Thyroid gland (tissue), 4 donors: Measurements from ENCODE around the gene CD101. TPM values are rescaled to one million over a fixed set of nuclear protein-coding genes. Genes with fewer than 3 reads are reported as not detected.

Source experiments
- DNase-seq, 2 donors: peaks; one replicate each; pipeline ENCODE4 v3.0.0-alpha.2; 2019
- H3K27ac ChIP-seq, 3 donors: fragments of 200-600 bp; sonication (generic); 1 replicate in 2 of 3; 2 replicates in 1 of 3; pipeline ENCODE4 v1.5.1; 2016 to 2019; ENCODE audit warnings: mild to moderate bottlenecking in 1 of 3, moderate library complexity in 1 of 3
- H3K27me3 ChIP-seq: fragments of 200-600 bp; sonication (generic); one replicate; pipeline ENCODE4 v1.5.1; 2019
- H3K36me3 ChIP-seq, 2 donors: fragments of 200-600 bp; sonication (generic); one replicate each; pipeline ENCODE4 v1.5.1; 2016 to 2019
- H3K4me1 ChIP-seq, 2 donors: fragments of 200-600 bp; sonication (generic); one replicate each; pipeline ENCODE4 v1.5.1; 2017 to 2019
- H3K4me3 ChIP-seq, 3 donors: fragments of 200-600 bp; sonication (generic); replicated peaks in 1 of 3; 1 replicate in 2 of 3; 2 replicates in 1 of 3; pipeline ENCODE4 v1.5.1; 2016; ENCODE audit warnings: mild to moderate bottlenecking in 1 of 3
- H3K9me3 ChIP-seq: fragments of 200-600 bp; sonication (generic); one replicate; pipeline ENCODE4 v1.5.1; 2017
- CTCF ChIP-seq, 6 experiments: fragments of 200-600 bp in 3 of 6; fragments of 450-650 bp in 3 of 6; sonication (generic) in 3 of 6; IDR thresholded peaks; one replicate each; pipeline ENCODE4 v1.5.1; 2016 to 2019; ENCODE audit warnings: antibody characterized with exemption in 6 of 6, mild to moderate bottlenecking in 2 of 6, inconsistent platforms in 1 of 6, moderate library complexity in 1 of 6
- POLR2A ChIP-seq, 2 donors: fragments of 450-650 bp; IDR thresholded peaks; one replicate each; pipeline ENCODE4 v1.6.1; 2017; ENCODE audit warnings: antibody characterized with exemption in 2 of 2, mild to moderate bottlenecking in 2 of 2, moderate library complexity in 1 of 2
- WGBS, 2 donors: methylation state at CpG; one replicate each; pipeline ENCODE4 v1.1.5; 2017; 5-methylcytosine and 5-hydroxymethylcytosine counted together
- intact Hi-C: fragments of 100-400 bp; cut with DNase I; formaldehyde crosslinking; loops from one replicate; pipeline ENCODE4 v1.15.1; 2023
- total RNA-seq, 4 donors: library from RNA; depleted of rRNA; stranded (reverse); fragments of >200 nt; gene quantifications; one replicate each; pipeline ENCODE4 v1.2.3, GENCODE V29; 2016

The CD101 gene
- total RNA-seq, 4 donors from 2014 or later, result 0.13 to 1.3 (median 0.73) TPM

DNA sequence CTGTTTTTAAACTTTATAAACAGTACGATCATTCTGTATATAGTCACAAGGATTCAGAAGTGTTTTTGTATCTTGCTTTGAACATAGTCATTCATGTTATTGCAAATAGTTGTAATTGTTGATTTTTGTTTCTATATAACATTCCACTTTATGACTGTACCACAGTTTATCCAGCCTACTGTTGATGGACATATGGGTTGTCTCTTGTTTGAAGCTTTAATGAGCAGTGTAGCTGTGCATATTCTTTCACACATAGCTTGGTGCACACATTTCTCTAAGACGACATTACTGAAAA lies 6.1 kb downstream of the CD101 start:
- H3K27ac ChIP-seq, result no peak overlapping the region
- WGBS, 2 donors, result 96% methylated on average over 2 of the region's 2 CpGs
- TF ChIP-seq CTCF (IDR thresholded peaks at IDR 0.05) (no peak), POLR2A (IDR thresholded peaks at IDR 0.05) (no peak)
- H3K4me1 ChIP-seq, result no peaks in the 10 kb centered on the region
- no peaks in the 10 kb centered on the region for H3K27me3 ChIP-seq
- H3K4me3 ChIP-seq, result no peak overlapping the region
- no peaks in the 10 kb centered on the region for H3K36me3 ChIP-seq
- intact Hi-C loops, result no loop called here
- DNase-seq, result no peak
- H3K9me3 ChIP-seq, result no peaks in the 10 kb centered on the region

GRCh38 chr1:117008656-117009055 lies 7.1 kb downstream of the CD101 start:
- no peak for DNase-seq
- WGBS, 2 donors, result 70 to 74% methylated on average over 2 of the region's 2 CpGs
- Histone ChIP-seq H3K36me3 (no peaks in the 10 kb centered on the region), H3K9me3 (no peaks in the 10 kb centered on the region), H3K27me3 (no peaks in the 10 kb centered on the region), H3K27ac (no peak overlapping the region), H3K4me3 (no peak overlapping the region), H3K4me1 (no peaks in the 10 kb centered on the region)
- no peak for TF ChIP-seq CTCF (IDR thresholded peaks at IDR 0.05)
- TF ChIP-seq POLR2A (IDR thresholded peaks at IDR 0.05), result no peak
- intact Hi-C loops, result no loop called here

GRCh38 chr1:117009132-117009531 lies 7.6 kb downstream of the CD101 start:
- no peak for DNase-seq
- Histone ChIP-seq H3K4me1 (no peaks in the 10 kb centered on the region), H3K4me3 (no peak overlapping the region), H3K27ac (no peak overlapping the region), H3K9me3 (no peaks in the 10 kb centered on the region), H3K36me3 (no peaks in the 10 kb centered on the region), H3K27me3 (no peaks in the 10 kb centered on the region)
- 70 to 76% methylated on average over 3 of the region's 3 CpGs for WGBS, 2 donors
- TF ChIP-seq CTCF (IDR thresholded peaks at IDR 0.05) (no peak), POLR2A (IDR thresholded peaks at IDR 0.05) (no peak)
- intact Hi-C loops, result no loop called here

- Histone ChIP-seq H3K4me1 (no peaks in the 10 kb centered on the region), H3K27ac (no peak overlapping the region), H3K9me3 (no peaks in the 10 kb centered on the region), H3K4me3 (no peak overlapping the region), H3K27me3 (no peaks in the 10 kb centered on the region), H3K36me3 (no peaks in the 10 kb centered on the region)
- TF ChIP-seq POLR2A (IDR thresholded peaks at IDR 0.05) (no peak), CTCF (IDR thresholded peaks at IDR 0.05) (no peak)
- DNase-seq, result no peak
- WGBS, 2 donors, result 95 to 96% methylated on average over 3 of the region's 3 CpGs
- intact Hi-C loops, result no loop called here
Observed at GRCh38 chr1:117010310-117010969, 8.9 kb downstream of the CD101 start.

DNA sequence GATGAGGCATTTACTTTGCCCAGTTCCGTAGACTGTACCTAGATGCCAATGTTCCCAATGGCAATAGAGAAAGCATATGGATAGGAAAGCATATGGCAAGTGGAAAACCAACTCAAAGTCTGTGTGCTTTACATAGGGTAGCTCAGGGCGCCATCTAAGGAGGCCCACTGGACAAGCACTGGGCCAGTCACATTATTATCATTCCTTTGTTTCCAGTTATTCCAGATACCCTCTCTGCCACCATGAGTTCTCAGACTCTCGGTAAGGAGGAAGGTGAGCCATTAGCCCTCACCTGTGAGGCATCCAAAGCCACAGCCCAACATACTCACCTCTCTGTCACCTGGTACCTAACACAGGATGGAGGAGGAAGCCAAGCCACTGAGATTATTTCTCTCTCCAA lies 9.8 kb downstream of the CD101 start:
- H3K4me3 ChIP-seq, result no peak overlapping the region
- DNase-seq, result no peak
- intact Hi-C loops, result no loop called here
- H3K27ac ChIP-seq, result no peak overlapping the region
- WGBS, 2 donors, result 92 to 93% methylated on average over 3 of the region's 3 CpGs
- H3K27me3 ChIP-seq, result no peaks in the 10 kb centered on the region
- TF ChIP-seq POLR2A (IDR thresholded peaks at IDR 0.05) (no peak), CTCF (IDR thresholded peaks at IDR 0.05) (no peak)
- H3K9me3 ChIP-seq, result no peaks in the 10 kb centered on the region
- H3K36me3 ChIP-seq, result no peaks in the 10 kb centered on the region
- H3K4me1 ChIP-seq, result no peaks in the 10 kb centered on the region
